IMR-90 (cell line): Measurements from ENCODE around the gene CENPP. TPM values are rescaled to one million over a fixed set of nuclear protein-coding genes. Genes with fewer than 3 reads are reported as not detected.

Experiments
- ATAC-seq: fragments of 200-7000 bp; cut with Tn5 transposase; 2 replicates; pipeline ENCODE4 v1.9.1; 2020; ENCODE audit warnings: low read depth, mild to moderate bottlenecking, moderate library complexity
- BruUV-seq: library from RNA; stranded (reverse); fragments of 400-500 nt; replicated peaks from 2 replicates; lab custom pipeline; 2021; lab: Mats Ljungman, UMichigan
- CTCF ChIA-PET: fragments of 300-600 bp; formaldehyde crosslinking; extraction: SDS; loops from one replicate; lab custom pipeline; 2021; ENCODE audit warnings: antibody characterized with exemption; lab: Yijun Ruan, JAX
- POLR2A ChIA-PET: fragments of 300-600 bp; sonication (Branson Sonifier 250); formaldehyde crosslinking; loops from one replicate; lab custom pipeline; 2022; ENCODE audit warnings: antibody characterized with exemption; ENCODE audit not compliant: unreplicated experiment; lab: Charles Lee
- DNase-seq: peaks from one replicate; pipeline ENCODE4 v3.0.0; 2013
- H2AFZ ChIP-seq: replicated peaks from 2 replicates; pipeline ENCODE3; 2013; ENCODE audit warnings: low read length, mild to moderate bottlenecking; ENCODE audit not compliant: poor library complexity
- H2AK5ac ChIP-seq: 2 replicates; pipeline ENCODE4 v1.6.1; 2013; ENCODE audit warnings: low read depth, low read length, inconsistent platforms
- H2AK9ac ChIP-seq: replicated peaks from 2 replicates; pipeline ENCODE3; 2013; ENCODE audit warnings: mild to moderate bottlenecking, low read depth, low read length, moderate library complexity; ENCODE audit not compliant: poor library complexity
- H2BK120ac ChIP-seq: 2 replicates; pipeline ENCODE4 v1.6.1; 2013; ENCODE audit warnings: low read depth, low read length, inconsistent platforms
- H2BK15ac ChIP-seq: 3 replicates; pipeline ENCODE4 v1.6.1; 2013; ENCODE audit warnings: low read depth, low read length, inconsistent platforms
- H2BK20ac ChIP-seq: 2 replicates; pipeline ENCODE4 v1.6.1; 2013; ENCODE audit warnings: low read depth, mild to moderate bottlenecking, inconsistent platforms, low read length, moderate library complexity
- H2BK5ac ChIP-seq: 2 replicates; pipeline ENCODE4 v1.6.1; 2013; ENCODE audit warnings: mild to moderate bottlenecking, low read depth, low read length, inconsistent platforms; ENCODE audit not compliant: poor library complexity, severe bottlenecking
- H3K14ac ChIP-seq: replicated peaks from 2 replicates; pipeline ENCODE4 v1.6.1; 2013; ENCODE audit warnings: low read depth, low read length, inconsistent platforms
- H3K18ac ChIP-seq: 2 replicates; pipeline ENCODE4 v1.6.1; 2013; ENCODE audit warnings: low read depth, low read length, control low read depth
- H3K23ac ChIP-seq: 2 replicates; pipeline ENCODE4 v1.6.1; 2013; ENCODE audit warnings: low read depth, low read length, inconsistent platforms
- H3K27ac ChIP-seq: 2 replicates; pipeline ENCODE4 v1.5.1; 2013; ENCODE audit warnings: mild to moderate bottlenecking, control low read depth, low read length; ENCODE audit not compliant: insufficient read depth
- H3K27me3 ChIP-seq: 2 replicates; pipeline ENCODE4 v1.6.1; 2013; ENCODE audit warnings: low read length; ENCODE audit not compliant: control insufficient read depth, insufficient read depth
- H3K36me3 ChIP-seq: 2 replicates; pipeline ENCODE4 v1.6.1; 2013; ENCODE audit warnings: low read length, mixed read lengths; ENCODE audit not compliant: control insufficient read depth, insufficient read depth
- H3K4ac ChIP-seq: 2 replicates; pipeline ENCODE4 v1.6.1; 2013; ENCODE audit warnings: low read depth, low read length, inconsistent platforms
- H3K4me1 ChIP-seq: 2 replicates; pipeline ENCODE4 v1.6.1; 2013; ENCODE audit warnings: low read length, mixed read lengths; ENCODE audit not compliant: control insufficient read depth, insufficient read depth
- H3K4me2 ChIP-seq: 2 replicates; pipeline ENCODE4 v1.6.1; 2013; ENCODE audit warnings: low read depth, mild to moderate bottlenecking, control low read depth, low read length, moderate library complexity
- H3K4me3 ChIP-seq: 2 replicates; pipeline ENCODE4 v1.5.1; 2013; ENCODE audit warnings: low read depth, mild to moderate bottlenecking, control low read depth, low read length, moderate library complexity; ENCODE audit not compliant: insufficient read depth
- H3K56ac ChIP-seq: 2 replicates; pipeline ENCODE4 v1.6.1; 2013; ENCODE audit warnings: low read length, inconsistent platforms; ENCODE audit not compliant: insufficient read depth; ENCODE audit errors: extremely low read depth
- H3K79me1 ChIP-seq, 2 experiments: 2 replicates each; pipeline ENCODE4 v1.6.1; 2013; ENCODE audit warnings: low read length in 2 of 2, inconsistent platforms in 1 of 2, low read depth in 1 of 2
- H3K9ac ChIP-seq: 2 replicates; pipeline ENCODE4 v1.6.1; 2013; ENCODE audit warnings: low read depth, low read length, control low read depth
- H3K9me1 ChIP-seq: 2 replicates; pipeline ENCODE4 v1.6.1; 2013; ENCODE audit warnings: low read length, inconsistent platforms; ENCODE audit not compliant: insufficient read depth
- H3K9me3 ChIP-seq: 2 replicates; pipeline ENCODE4 v1.6.1; 2013; ENCODE audit warnings: low read length; ENCODE audit not compliant: control insufficient read depth, insufficient read depth
- H4K20me1 ChIP-seq: 2 replicates; pipeline ENCODE4 v1.6.1; 2013; ENCODE audit warnings: low read length, inconsistent platforms; ENCODE audit not compliant: insufficient read depth
- H4K5ac ChIP-seq: 2 replicates; pipeline ENCODE4 v1.6.1; 2013; ENCODE audit warnings: mild to moderate bottlenecking, low read depth, low read length, control low read depth
- H4K8ac ChIP-seq, 2 experiments: 2 replicates each; pipeline ENCODE4 v1.6.1; 2013; ENCODE audit warnings: low read depth in 2 of 2, low read length in 2 of 2, control low read depth in 1 of 2, inconsistent platforms in 1 of 2
- H4K91ac ChIP-seq: 2 replicates; pipeline ENCODE4 v1.6.1; 2013; ENCODE audit warnings: low read depth, low read length, inconsistent platforms; ENCODE audit not compliant: insufficient read depth
- BHLHE40 ChIP-seq: fragments of 150-350 bp; IDR thresholded peaks from 2 replicates; pipeline ENCODE4 v1.6.1; 2016; ENCODE audit warnings: mild to moderate bottlenecking, low read depth, low read length
- CHD1 ChIP-seq: IDR thresholded peaks from 2 replicates; pipeline ENCODE4 v1.6.1; 2012; ENCODE audit warnings: low read depth, low read length, improper control_type of control experiment
- CTCF ChIP-seq: conservative IDR thresholded peaks from 2 replicates; pipeline ENCODE4 v1.5.1; 2012; ENCODE audit warnings: mild to moderate bottlenecking, low read depth, low read length, improper control_type of control experiment
- MAFK ChIP-seq: IDR thresholded peaks from 2 replicates; pipeline ENCODE4 v1.6.1; 2012; ENCODE audit warnings: low read depth, low read length, improper control_type of control experiment
- MAZ ChIP-seq: IDR thresholded peaks from 2 replicates; pipeline ENCODE4 v1.6.1; 2012; ENCODE audit warnings: low read depth, mild to moderate bottlenecking, low read length, improper control_type of control experiment, moderate library complexity, borderline replicate concordance
- MXI1 ChIP-seq: IDR thresholded peaks from 2 replicates; pipeline ENCODE4 v1.6.1; 2012; ENCODE audit warnings: low read depth, mild to moderate bottlenecking, low read length, moderate library complexity, borderline replicate concordance
- RFX5 ChIP-seq: IDR thresholded peaks from 2 replicates; pipeline ENCODE4 v1.8.0; 2012; ENCODE audit warnings: low read depth, mild to moderate bottlenecking, low read length, moderate library complexity
- SMC3 ChIP-seq: fragments of 150-350 bp; IDR thresholded peaks from 2 replicates; pipeline ENCODE4 v1.6.1; 2016; ENCODE audit warnings: low read depth, mild to moderate bottlenecking, antibody characterized with exemption, low read length, moderate library complexity
- WGBS, 2 experiments: methylation state at CpG; one replicate each; pipeline versions ENCODE4 v1.1.5 to v1.1.7; 2013; ENCODE audit warnings: missing lambda C conversion rate in 2 of 2; ENCODE audit not compliant: insufficient read length in 1 of 2; ENCODE audit errors: extremely low coverage in 2 of 2; 5-methylcytosine and 5-hydroxymethylcytosine counted together
- dilution Hi-C: fragments of 300-500 bp; cut with HindIII; formaldehyde crosslinking; loops from one replicate; pipeline ENCODE4 v1.14.3; 2018; ENCODE audit warnings: low sequenced_read_pairs; ENCODE audit not compliant: unreplicated experiment
- in situ Hi-C: fragments of 300-500 bp; cut with MboI; formaldehyde crosslinking; loops from 3 replicates; pipeline ENCODE4 v1.14.3; 2019; ENCODE audit warnings: low sequenced_read_pairs, inconsistent platforms, mixed read lengths
- intact Hi-C: fragments of 100-400 bp; cut with micrococcal nuclease; formaldehyde crosslinking; loops from 2 replicates; pipeline ENCODE4 v1.10.0; 2022
- polyA plus RNA-seq, 3 experiments: library from polyadenylated mRNA; depleted of rRNA; stranded (reverse); fragments of >200 nt; gene quantifications; 2 replicates each; pipeline ENCODE4 v1.2.3, GENCODE V29; 2012; ENCODE audit warnings: low replicate concordance in 1 of 3
- total RNA-seq: library from RNA; depleted of rRNA; stranded (reverse); fragments of >200 nt; gene quantifications from 2 replicates; pipeline ENCODE4 v1.2.3, GENCODE V29; 2012
- TF ChIP-seq, protein P1 (sequence below): fragments of 150-350 bp; IDR thresholded peaks from 2 replicates; pipeline ENCODE4 v1.6.1; 2016; ENCODE audit warnings: low read depth, mild to moderate bottlenecking, low read length, moderate library complexity, borderline replicate concordance

The CENPP gene
- total and polyA plus RNA-seq, 2 of the 4 experiments (the other 2 are of a cell fraction): 1.4 to 2.0 TPM

- Histone ChIP-seq H3K27ac (no peak overlapping the region), H2AFZ (no peak overlapping the region), H3K4me1 (peaks cover 8% of the 10 kb centered on the region), H3K27me3 (no peaks in the 10 kb centered on the region), H2AK5ac (no peak overlapping the region), H2BK15ac (no peak overlapping the region), H4K5ac (no peak overlapping the region), H3K36me3 (peaks cover 22% of the 10 kb centered on the region), H3K14ac (no peak overlapping the region), H2BK120ac (no peak overlapping the region), H2BK5ac (no peak overlapping the region), H4K8ac (no peak overlapping the region), H3K9ac (no peak overlapping the region), H3K9me1 (peaks cover 23% of the 10 kb centered on the region), H3K9me3 (no peaks in the 10 kb centered on the region), H3K23ac (no peak overlapping the region), H3K4me2 (no peak overlapping the region), H4K91ac (no peak overlapping the region), H3K18ac (no peak overlapping the region), H3K79me1 (peaks cover 0 to 3% of the 10 kb centered on the region in 2 experiments; a peak in 1 of 4 replicates), H3K4ac (no peak overlapping the region), H3K4me3 (no peak overlapping the region), H3K56ac (no peak overlapping the region), H4K20me1 (no peaks in the 10 kb centered on the region), H2AK9ac (peak overlapping the region; percentile 3), H2BK20ac (no peak overlapping the region)
- POLR2A ChIA-PET: no interaction called here
- dilution Hi-C loops (no loop called here), intact Hi-C loops (no loop called here), in situ Hi-C loops (no loop called here)
- no TSS peak for BruUV-seq
- no peak for ATAC-seq
- no peak for TF ChIP-seq MAZ
- TF ChIP-seq SMC3: no peak
- no peak for TF ChIP-seq RFX5
- no peak for TF ChIP-seq BHLHE40
- no peak for TF ChIP-seq MAFK
- TF ChIP-seq CTCF: no peak
- TF ChIP-seq, protein P1, sequence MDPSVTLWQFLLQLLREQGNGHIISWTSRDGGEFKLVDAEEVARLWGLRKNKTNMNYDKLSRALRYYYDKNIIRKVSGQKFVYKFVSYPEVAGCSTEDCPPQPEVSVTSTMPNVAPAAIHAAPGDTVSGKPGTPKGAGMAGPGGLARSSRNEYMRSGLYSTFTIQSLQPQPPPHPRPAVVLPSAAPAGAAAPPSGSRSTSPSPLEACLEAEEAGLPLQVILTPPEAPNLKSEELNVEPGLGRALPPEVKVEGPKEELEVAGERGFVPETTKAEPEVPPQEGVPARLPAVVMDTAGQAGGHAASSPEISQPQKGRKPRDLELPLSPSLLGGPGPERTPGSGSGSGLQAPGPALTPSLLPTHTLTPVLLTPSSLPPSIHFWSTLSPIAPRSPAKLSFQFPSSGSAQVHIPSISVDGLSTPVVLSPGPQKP: no peak
- no peak for TF ChIP-seq MXI1
- TF ChIP-seq CHD1: no peak
- 93% methylated on average over 3 of the region's 10 CpGs; no CpG with 5 or more reads in 1 of the 2 experiments for WGBS, 2 experiments
- no peak for DNase-seq
- CTCF ChIA-PET: no interaction called here
Measured at GRCh38 chr9:92611621-92612285, 286.0 kb downstream of the CENPP start.
